Nephron (organoid): ENCODE data around the gene HSPB7.
A peak's percentile ranks its signal among the peaks of the same experiment; 100 is the strongest.
"Not testable (repeated sequence)": the region's sequence is repeated elsewhere in the genome, so short reads cannot be mapped to it uniquely, and the experiment has no call there.

Experiments
- H3K27ac Mint-ChIP-seq, 3 experiments: 2 replicates each; pipeline ENCODE4 v1.8.0; 2020; ENCODE audit warnings: mixed read lengths in 3 of 3, mild to moderate bottlenecking in 2 of 3, moderate library complexity in 1 of 3
- H3K27me3 Mint-ChIP-seq: 2 replicates; pipeline ENCODE4 v1.8.0; 2021; ENCODE audit warnings: low read depth, mild to moderate bottlenecking, moderate library complexity, mixed read lengths
- H3K36me3 Mint-ChIP-seq: 2 replicates; pipeline ENCODE4 v1.8.0; 2020; ENCODE audit warnings: low read depth, mixed read lengths
- H3K4me1 Mint-ChIP-seq: 2 replicates; pipeline ENCODE4 v1.8.0; 2020; ENCODE audit warnings: mixed read lengths
- H3K4me3 Mint-ChIP-seq, 3 experiments: 2 replicates each; pipeline ENCODE4 v1.8.0; 2020; ENCODE audit warnings: mild to moderate bottlenecking in 3 of 3, mixed read lengths in 3 of 3, moderate library complexity in 2 of 3
- H3K9me3 Mint-ChIP-seq: 2 replicates; pipeline ENCODE4 v1.8.0; 2020; ENCODE audit warnings: mixed read lengths
- CTCF ChIP-seq, 3 experiments: fragments of 200-600 bp; sonication (generic); IDR thresholded peaks; one replicate each; pipeline ENCODE4 v1.5.0; 2021; ENCODE audit warnings: antibody characterized with exemption in 3 of 3; ENCODE audit not compliant: unreplicated experiment in 3 of 3

HSPB7 gene

GRCh38 chr1:16063921-16064320, 46.1 kb upstream of the HSPB7 start:
- TF ChIP-seq CTCF (IDR thresholded peaks at IDR 0.05; ENCODE audit: unreplicated experiment in 3 of 3): no peak
- H3K4me1 Mint-ChIP-seq: peaks cover 4% of the 10 kb centered on the region
- H3K36me3 Mint-ChIP-seq: no peaks in the 10 kb centered on the region
- H3K4me3 Mint-ChIP-seq: no peak overlapping the region
- H3K27ac Mint-ChIP-seq: peak overlapping the region in 2 of 3 experiments; percentile 15 to 90
- no peaks in the 10 kb centered on the region for H3K9me3 Mint-ChIP-seq
- H3K27me3 Mint-ChIP-seq: peaks cover 38% of the 10 kb centered on the region

DNA sequence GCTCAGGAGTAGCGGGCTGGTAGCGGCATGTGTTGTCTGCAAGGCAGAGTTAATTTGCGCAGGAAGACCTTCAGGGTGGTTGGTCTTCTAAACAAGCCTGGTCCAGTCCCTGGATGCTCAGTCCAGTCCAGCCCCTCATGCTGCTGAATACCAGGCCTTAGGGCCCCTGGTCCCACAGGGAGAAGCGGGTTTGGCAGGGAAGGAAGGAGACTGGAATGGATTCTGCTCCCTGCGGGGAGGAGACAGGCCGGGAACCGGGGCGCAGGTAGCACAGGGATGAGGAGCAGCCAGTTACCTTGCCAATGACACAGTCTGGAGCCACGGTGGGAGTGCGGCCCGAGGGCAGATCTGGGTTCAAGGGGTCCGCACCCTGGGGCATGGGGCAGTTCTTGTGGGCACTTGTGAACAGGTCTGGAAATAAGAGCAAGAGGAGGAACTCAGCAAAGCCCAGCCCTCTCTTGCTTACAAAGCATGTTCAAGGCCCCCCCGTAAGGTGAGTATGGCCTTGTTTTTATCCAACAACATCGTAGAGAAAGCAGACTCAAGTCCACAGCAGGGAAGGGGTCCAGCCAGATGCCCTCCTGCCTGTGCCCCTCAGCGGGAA, 45.5 kb upstream of the HSPB7 start:
- Mint-ChIP-seq H3K4me1 (peaks cover 4% of the 10 kb centered on the region), H3K9me3 (no peaks in the 10 kb centered on the region), H3K36me3 (no peaks in the 10 kb centered on the region), H3K27ac (peak overlapping the region in 1 of 3 experiments; percentile 15), H3K4me3 (no peak overlapping the region), H3K27me3 (peaks cover 38% of the 10 kb centered on the region)
- TF ChIP-seq CTCF (IDR thresholded peaks at IDR 0.05; ENCODE audit: unreplicated experiment in 3 of 3): no peak

DNA sequence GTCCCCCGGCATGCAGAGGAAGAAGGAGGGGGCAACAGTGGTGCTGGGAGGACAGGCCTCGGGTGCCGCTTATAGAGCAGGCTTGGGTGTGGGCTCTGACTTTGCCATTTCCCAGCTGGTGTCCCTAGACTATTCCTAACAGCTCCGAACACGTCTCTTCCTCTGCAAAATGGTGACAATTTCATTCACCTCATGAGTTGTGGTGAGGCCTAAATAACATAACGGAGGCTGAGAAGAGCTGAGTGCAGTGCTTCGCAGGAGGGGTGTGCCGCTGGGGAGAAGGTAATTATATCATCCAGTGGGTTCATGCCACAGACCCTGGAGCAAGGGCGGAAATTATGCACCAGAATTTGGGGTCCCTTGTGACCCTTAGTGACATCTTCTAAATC, 44.8 kb upstream of the HSPB7 start:
- H3K27ac Mint-ChIP-seq: peak overlapping the region in 1 of 3 experiments; percentile 66
- not testable (repeated sequence) for H3K4me3 Mint-ChIP-seq

DNA sequence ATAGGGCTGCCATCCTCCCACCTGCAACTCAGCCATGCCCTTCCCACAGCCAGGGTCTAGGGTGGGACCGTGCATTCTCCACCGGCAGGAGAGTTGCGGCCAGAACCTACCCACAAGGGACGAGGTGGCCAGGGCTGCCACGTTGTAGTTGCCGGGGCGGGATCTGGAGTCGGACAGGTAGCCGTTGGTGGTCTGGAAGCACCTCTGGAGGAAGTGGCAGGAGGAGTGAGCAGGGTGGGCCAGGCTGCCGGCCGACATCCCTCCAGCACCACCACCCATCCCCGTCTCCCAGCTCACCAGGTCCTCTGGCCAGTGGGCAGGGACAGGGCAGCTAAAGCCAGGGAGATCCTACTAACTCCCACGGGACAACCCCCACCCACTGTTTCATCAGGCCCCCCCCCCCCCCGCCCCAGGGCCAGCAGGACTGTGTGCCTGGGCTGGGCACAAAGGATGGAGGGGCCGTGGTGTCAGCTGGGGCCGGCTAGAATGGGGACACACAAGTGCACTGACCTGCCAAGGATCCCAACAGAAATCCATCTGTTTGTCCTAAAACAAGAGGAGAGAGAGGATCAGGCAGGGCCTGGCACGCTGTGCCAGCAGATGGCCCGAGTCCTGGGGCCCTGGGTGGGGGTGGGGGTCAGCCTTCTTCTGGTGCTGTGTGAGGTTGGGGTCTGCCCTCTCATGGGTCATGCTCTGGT, 44.3 kb upstream of the HSPB7 start:
- H3K27ac Mint-ChIP-seq, H3K4me1 Mint-ChIP-seq, H3K4me3 Mint-ChIP-seq, H3K36me3 Mint-ChIP-seq, H3K9me3 Mint-ChIP-seq: not testable (repeated sequence)
- H3K27me3 Mint-ChIP-seq: peaks cover 31% of the 10 kb centered on the region

More for the DNA sequence above, 44.8 kb upstream of the HSPB7 start:
- peaks cover 35% of the 10 kb centered on the region for H3K27me3 Mint-ChIP-seq
- not testable (repeated sequence) for H3K36me3 Mint-ChIP-seq, H3K4me1 Mint-ChIP-seq, H3K9me3 Mint-ChIP-seq

- TF ChIP-seq CTCF (IDR thresholded peaks at IDR 0.05; ENCODE audit: unreplicated experiment in 3 of 3): no peak
- Mint-ChIP-seq H3K4me1 (peaks cover 4% of the 10 kb centered on the region), H3K27ac (no peak overlapping the region), H3K9me3 (no peaks in the 10 kb centered on the region), H3K36me3 (no peaks in the 10 kb centered on the region), H3K4me3 (no peak overlapping the region), H3K27me3 (peaks cover 31% of the 10 kb centered on the region)
These were observed 43.4 kb upstream of the HSPB7 start for GRCh38 chr1:16061266-16061665.

GRCh38 chr1:16058394-16059120, 40.7 kb upstream of the HSPB7 start:
- not testable (repeated sequence) for H3K9me3 Mint-ChIP-seq, H3K4me1 Mint-ChIP-seq, H3K27ac Mint-ChIP-seq, H3K4me3 Mint-ChIP-seq, H3K36me3 Mint-ChIP-seq
- H3K27me3 Mint-ChIP-seq: peaks cover 14% of the 10 kb centered on the region

DNA sequence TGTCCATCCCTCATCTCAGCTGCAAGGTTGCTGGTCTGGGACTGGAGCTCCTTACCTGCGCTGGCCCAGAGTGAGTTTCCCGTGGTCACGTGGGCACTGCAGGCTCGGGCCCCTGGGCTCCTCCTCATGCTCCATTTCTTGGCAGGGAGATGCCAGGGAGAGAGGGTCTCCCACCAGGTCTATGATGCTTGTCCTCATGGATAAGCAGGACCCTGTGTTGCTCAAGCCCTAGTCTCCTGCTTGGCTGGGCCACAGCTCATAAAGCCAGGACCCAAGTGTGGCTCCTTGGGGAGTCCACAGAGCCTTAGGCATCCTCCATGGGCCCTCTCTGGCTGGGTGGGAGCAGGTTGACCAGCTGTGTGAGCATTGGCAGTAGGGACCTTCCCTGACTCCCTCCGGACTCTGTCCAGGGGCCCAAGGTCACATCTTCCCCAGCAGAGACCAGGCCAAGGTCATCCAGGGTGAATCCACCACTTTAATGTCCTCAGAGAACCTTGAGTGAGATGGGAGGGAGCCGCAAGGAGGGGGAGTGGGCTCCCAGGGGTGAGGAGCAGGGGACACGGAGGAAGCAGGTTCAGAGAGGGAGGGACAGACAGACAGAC, 39.6 kb upstream of the HSPB7 start:
- not testable (repeated sequence) for H3K4me1 Mint-ChIP-seq, H3K36me3 Mint-ChIP-seq

DNA sequence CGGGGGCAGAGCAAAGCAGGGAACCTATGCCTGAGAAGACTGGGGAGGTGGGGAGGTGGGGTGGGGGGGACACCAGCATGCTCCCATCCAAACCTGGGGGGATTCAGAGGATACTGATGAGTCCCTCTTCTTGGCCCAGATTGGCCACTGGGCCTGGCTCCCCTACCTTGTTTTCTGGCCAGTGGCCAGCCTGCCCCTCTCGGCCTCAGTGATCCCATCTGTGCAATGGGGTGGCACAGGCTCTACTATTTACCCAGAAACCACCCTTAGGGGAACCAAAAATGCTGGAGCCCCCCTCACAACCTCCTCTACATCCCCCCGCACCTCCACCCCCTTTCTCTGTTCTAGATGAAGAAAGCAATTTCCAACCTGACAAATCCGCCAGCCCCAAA, 38.7 kb upstream of the HSPB7 start:
- H3K27ac Mint-ChIP-seq: peak overlapping the region in 1 of 3 experiments; percentile 30
- H3K36me3 Mint-ChIP-seq, H3K9me3 Mint-ChIP-seq, H3K4me1 Mint-ChIP-seq, H3K4me3 Mint-ChIP-seq: not testable (repeated sequence)
- peaks cover 11% of the 10 kb centered on the region for H3K27me3 Mint-ChIP-seq

More for the DNA sequence above, 39.6 kb upstream of the HSPB7 start:
- H3K9me3 Mint-ChIP-seq, H3K27ac Mint-ChIP-seq, H3K4me3 Mint-ChIP-seq: not testable (repeated sequence)
- H3K27me3 Mint-ChIP-seq: peaks cover 16% of the 10 kb centered on the region
